GM12878 (cell line): ENCODE data around the gene PSPC1.

Experiments used
- BMI1 ChIP-seq: fragments of 450-650 bp; IDR thresholded peaks from 2 replicates; pipeline ENCODE4 v1.6.1; 2016; ENCODE audit warnings: mild to moderate bottlenecking, moderate library complexity, borderline replicate concordance
- CHD1 ChIP-seq: IDR thresholded peaks from 2 replicates; pipeline ENCODE4 v1.6.1; 2012; ENCODE audit warnings: low read depth, low read length, improper control_type of control experiment
- PML ChIP-seq: IDR thresholded peaks from 2 replicates; pipeline ENCODE4 v1.6.1; 2012; ENCODE audit warnings: low read length, inconsistent platforms
- POLR2AphosphoS2 ChIP-seq: IDR thresholded peaks from 2 replicates; pipeline ENCODE4 v1.6.1; 2011; ENCODE audit warnings: low read depth, mild to moderate bottlenecking, low read length, improper control_type of control experiment, moderate library complexity
- POLR2AphosphoS5 ChIP-seq: IDR thresholded peaks from 2 replicates; pipeline ENCODE4 v1.6.1; 2011; ENCODE audit warnings: mild to moderate bottlenecking, low read length, inconsistent platforms
- ZNF24 ChIP-seq: fragments of 450-650 bp; IDR thresholded peaks from 2 replicates; pipeline ENCODE4 v1.6.1; 2017; ENCODE audit warnings: antibody characterized with exemption, mild to moderate bottlenecking
- TF ChIP-seq, protein P1 (sequence below): fragments of 450-650 bp; IDR thresholded peaks from 2 replicates; pipeline ENCODE4 v1.6.1; 2016; ENCODE audit warnings: mild to moderate bottlenecking
- TF ChIP-seq, protein P2 (sequence below), 3 experiments: IDR thresholded peaks in 2 of 3; conservative IDR thresholded peaks in 1 of 3; 2 replicates each; pipeline ENCODE4 v1.5.1; 2011; ENCODE audit warnings: low read depth in 3 of 3, low read length in 3 of 3, mild to moderate bottlenecking in 3 of 3, control low read depth in 2 of 3, moderate library complexity in 2 of 3, inconsistent platforms in 1 of 3, mixed read lengths in 1 of 3; ENCODE audit not compliant: control insufficient read depth in 2 of 3, insufficient read depth in 1 of 3; ENCODE audit errors: extremely low read depth in 1 of 3
- TF ChIP-seq, protein P3 (sequence below): IDR thresholded peaks from 2 replicates; pipeline ENCODE4 v1.6.1; 2012; ENCODE audit warnings: low read depth, low read length, improper control_type of control experiment
- TF ChIP-seq, protein P4 (sequence below): IDR thresholded peaks from 2 replicates; pipeline ENCODE4 v1.6.1; 2011; ENCODE audit warnings: low read depth, low read length, improper control_type of control experiment, borderline replicate concordance

DNA sequence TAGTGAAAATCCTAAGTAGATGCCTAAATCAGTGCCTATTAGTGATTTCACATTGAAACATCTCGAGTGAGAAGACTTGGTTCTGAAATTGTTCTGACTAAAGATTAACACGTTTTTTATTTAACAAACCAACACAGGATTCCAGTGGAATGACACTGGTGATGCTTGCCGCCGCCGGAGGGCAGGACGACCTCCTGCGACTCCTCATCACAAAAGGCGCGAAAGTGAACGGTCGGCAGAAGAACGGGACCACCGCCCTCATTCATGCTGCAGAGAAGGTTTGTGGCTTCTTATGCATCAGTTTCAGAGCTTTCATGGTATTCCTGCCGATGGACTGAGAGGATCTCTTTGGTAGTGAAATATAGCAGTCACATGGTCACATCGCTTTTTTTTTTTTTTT is 121.2 kb downstream of the PSPC1 start:
- TF ChIP-seq ZNF24 = no peak
- TF ChIP-seq POLR2AphosphoS5 = no peak
- TF ChIP-seq, protein P1, sequence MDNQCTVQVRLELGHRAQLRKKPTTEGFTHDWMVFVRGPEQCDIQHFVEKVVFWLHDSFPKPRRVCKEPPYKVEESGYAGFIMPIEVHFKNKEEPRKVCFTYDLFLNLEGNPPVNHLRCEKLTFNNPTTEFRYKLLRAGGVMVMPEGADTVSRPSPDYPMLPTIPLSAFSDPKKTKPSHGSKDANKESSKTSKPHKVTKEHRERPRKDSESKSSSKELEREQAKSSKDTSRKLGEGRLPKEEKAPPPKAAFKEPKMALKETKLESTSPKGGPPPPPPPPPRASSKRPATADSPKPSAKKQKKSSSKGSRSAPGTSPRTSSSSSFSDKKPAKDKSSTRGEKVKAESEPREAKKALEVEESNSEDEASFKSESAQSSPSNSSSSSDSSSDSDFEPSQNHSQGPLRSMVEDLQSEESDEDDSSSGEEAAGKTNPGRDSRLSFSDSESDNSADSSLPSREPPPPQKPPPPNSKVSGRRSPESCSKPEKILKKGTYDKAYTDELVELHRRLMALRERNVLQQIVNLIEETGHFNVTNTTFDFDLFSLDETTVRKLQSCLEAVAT = no peak
- TF ChIP-seq POLR2AphosphoS2 = no peak
- no peak for TF ChIP-seq CHD1
- TF ChIP-seq, protein P2, sequence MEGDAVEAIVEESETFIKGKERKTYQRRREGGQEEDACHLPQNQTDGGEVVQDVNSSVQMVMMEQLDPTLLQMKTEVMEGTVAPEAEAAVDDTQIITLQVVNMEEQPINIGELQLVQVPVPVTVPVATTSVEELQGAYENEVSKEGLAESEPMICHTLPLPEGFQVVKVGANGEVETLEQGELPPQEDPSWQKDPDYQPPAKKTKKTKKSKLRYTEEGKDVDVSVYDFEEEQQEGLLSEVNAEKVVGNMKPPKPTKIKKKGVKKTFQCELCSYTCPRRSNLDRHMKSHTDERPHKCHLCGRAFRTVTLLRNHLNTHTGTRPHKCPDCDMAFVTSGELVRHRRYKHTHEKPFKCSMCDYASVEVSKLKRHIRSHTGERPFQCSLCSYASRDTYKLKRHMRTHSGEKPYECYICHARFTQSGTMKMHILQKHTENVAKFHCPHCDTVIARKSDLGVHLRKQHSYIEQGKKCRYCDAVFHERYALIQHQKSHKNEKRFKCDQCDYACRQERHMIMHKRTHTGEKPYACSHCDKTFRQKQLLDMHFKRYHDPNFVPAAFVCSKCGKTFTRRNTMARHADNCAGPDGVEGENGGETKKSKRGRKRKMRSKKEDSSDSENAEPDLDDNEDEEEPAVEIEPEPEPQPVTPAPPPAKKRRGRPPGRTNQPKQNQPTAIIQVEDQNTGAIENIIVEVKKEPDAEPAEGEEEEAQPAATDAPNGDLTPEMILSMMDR (IDR thresholded peaks at IDR 0.05 in 2 of 3, conservative IDR thresholded peaks at IDR 0.05 in 1 of 3; ENCODE audit: control insufficient read depth in 2 of 3, extremely low read depth in 1 of 3, insufficient read depth in 1 of 3, low read depth in 3 of 3, low read length in 3 of 3) = no peak
- no peak for TF ChIP-seq BMI1
- TF ChIP-seq, protein P3, sequence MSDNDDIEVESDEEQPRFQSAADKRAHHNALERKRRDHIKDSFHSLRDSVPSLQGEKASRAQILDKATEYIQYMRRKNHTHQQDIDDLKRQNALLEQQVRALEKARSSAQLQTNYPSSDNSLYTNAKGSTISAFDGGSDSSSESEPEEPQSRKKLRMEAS = no peak
- TF ChIP-seq PML = no peak
- TF ChIP-seq, protein P4, sequence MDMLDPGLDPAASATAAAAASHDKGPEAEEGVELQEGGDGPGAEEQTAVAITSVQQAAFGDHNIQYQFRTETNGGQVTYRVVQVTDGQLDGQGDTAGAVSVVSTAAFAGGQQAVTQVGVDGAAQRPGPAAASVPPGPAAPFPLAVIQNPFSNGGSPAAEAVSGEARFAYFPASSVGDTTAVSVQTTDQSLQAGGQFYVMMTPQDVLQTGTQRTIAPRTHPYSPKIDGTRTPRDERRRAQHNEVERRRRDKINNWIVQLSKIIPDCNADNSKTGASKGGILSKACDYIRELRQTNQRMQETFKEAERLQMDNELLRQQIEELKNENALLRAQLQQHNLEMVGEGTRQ = no peak
